T1000 (cell line): ENCODE measurements around the gene MAP2K7.
"Not testable (repeated sequence)": the region's sequence is repeated elsewhere in the genome, so short reads cannot be mapped to it uniquely, and the experiment has no call there.

Experiments
- DNase-seq: peaks from one replicate; lab custom pipeline; 2025; ENCODE audit warnings: mixed read lengths; lab: John Stamatoyannopoulos, UW

The MAP2K7 gene

DNA sequence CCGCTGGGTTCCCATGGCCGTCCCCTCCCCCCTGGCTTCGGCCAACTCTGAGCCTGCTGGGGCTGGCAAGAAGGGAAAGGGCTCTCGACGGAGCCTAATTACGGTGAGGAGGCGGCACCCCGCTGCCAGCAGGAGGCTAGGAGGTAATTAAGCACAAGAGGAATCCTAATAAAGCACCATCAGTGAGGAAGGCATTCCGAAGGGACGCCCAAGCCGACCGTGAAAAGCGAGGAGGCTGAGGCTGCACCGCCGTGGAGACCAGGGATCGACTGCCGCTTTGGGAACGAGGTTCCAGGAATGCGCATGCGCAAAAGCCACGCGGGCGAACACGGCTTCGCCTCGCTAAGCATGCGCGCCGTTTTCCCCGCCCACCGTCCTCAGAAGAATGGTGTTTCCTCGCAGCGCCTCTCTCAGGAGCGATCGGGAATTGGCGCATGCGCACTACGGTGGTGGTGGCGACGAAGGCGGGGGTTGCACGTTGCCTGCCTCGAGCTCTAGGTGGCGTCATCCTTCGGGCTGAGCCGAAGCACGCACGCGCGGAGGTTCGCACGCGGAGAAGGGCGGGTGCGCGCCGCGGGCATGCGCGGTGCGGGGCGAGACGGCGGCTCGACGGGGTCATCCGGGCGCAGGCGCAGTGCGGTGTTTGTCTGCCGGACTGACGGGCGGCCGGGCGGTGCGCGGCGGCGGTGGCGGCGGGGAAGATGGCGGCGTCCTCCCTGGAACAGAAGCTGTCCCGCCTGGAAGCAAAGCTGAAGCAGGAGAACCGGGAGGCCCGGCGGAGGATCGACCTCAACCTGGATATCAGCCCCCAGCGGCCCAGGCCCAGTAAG lies at the start of gene MAP2K7:
TSS of gene MAP2K7 (plus strand) at position 634 of the 830 bp plus-strand sequence. CDS start at position 702, 68 bp downstream.
- peak; percentile 99 for DNase-seq

DNA sequence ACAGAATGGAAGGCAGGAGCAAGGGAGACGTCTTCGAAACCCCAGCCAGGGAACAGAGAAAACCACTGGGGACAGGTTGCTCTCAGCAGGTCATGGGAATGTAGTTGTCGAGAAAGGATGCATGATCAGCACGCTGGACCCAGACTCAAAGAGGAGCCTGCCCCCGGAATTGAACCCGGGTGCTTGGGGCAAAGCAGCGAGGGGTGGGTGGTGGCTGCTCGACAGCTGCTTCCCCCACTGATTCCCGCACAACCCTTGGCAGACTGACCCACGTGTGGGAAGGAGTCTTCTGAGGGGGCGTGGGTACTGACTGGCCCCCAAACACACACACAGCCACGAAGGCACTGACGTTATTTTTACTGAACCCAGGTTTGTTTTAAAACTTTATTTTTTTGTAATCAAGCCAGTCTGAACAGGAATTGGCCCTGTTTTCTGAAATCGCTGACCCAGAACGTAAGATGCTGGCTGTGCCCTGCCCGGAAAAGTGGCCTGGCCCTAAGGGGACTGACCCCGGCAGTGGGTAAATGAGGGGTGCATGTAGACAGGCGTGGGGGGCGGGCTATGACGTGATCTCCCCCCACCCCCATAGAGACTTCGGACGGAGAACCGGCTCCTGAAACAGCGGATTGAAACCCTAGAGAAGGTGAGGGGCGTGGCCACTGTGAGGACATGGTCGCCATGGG lies 48.1 kb upstream of the MAP2K7 start:
- no peak for DNase-seq

DNA sequence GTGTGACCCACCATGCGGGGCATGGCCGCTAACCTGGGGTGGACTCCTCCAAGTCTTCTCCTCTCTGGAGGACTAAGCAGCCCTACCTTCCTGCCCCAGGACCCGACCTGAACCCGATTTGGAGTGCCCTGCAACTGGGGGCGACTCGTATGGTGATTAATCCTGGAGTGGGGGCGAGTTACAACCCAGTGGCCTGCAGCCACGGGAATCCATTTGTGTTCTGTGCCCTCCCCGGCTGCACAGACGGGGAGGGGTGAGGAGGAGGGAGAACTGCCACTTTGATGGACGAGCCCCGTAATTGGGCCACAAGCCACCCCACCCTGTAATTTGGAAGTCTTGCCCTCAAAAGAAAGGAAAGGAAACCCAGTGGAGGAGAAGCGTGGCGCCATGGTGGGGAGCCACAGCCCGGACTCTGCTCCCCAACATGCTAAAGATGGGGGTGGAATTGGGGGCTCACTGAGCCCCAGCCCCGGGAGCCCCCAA lies 47.5 kb upstream of the MAP2K7 start:
- no peak for DNase-seq

DNA sequence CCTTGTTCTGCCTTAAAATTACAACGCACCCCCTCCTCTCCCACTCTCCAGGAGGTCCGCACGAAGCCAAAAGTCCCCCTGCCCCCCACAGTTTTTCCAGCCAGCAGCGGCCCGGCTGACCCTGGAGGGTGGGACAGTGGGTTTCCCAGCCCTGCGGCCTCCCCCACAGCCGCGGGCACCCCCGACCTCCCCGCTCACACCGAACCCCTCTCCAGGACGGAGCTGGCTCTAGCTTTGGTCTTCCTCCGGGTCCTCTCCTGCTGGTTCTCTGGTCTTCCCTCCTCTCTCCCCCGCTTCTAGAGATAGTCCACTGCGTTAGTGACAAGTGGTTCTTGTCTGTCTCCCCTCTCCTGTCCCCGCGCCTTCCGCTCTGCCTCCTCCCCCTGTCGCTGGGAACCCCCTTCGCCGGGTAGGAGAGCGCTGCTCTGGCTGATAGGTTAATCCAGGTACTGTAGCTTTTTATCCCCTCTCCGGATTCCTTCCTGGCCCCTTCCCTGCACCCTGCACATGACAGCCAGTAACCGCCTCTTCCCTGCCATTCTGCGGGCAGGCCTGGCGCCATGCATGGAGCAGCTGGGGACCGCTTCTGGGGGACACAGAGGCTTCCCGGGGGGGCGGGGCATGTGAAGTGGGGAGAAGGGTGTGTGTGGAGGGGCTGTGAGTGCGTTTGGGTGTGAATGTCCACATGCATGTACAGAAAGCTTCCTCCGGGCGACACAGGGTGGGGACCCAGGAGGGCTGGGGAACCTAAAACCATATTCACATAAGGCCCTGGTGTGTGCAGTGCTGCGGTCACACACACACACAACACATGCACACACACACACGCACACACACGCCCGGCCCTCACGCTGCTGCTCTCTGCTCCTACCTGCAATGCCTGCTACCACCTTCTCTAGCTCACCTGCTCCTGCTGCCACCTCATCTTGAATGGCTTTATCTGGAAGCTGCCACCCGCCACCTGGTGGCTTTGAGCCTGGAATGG lies 46.7 kb upstream of the MAP2K7 start:
- DNase-seq = no peak

DNA sequence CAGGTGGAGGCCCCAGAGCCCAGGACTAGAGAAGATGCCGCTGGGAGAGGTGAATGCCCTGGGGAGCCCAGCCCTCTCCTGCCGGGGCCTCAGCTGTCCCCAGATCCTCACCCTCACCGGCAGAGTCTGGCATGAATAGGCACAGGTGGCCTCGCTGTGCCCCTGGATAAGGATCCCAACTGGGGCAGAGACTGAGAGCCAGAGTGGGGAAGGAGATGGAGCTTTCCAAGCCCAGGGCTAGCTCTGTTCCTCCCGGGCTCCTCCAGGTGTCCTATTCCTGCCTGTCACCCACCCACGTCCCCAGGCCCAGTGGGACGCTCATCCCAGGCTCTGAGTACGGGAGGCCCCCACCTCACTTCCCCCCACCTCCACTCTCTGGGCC lies 46.0 kb upstream of the MAP2K7 start:
- DNase-seq = no peak

DNA sequence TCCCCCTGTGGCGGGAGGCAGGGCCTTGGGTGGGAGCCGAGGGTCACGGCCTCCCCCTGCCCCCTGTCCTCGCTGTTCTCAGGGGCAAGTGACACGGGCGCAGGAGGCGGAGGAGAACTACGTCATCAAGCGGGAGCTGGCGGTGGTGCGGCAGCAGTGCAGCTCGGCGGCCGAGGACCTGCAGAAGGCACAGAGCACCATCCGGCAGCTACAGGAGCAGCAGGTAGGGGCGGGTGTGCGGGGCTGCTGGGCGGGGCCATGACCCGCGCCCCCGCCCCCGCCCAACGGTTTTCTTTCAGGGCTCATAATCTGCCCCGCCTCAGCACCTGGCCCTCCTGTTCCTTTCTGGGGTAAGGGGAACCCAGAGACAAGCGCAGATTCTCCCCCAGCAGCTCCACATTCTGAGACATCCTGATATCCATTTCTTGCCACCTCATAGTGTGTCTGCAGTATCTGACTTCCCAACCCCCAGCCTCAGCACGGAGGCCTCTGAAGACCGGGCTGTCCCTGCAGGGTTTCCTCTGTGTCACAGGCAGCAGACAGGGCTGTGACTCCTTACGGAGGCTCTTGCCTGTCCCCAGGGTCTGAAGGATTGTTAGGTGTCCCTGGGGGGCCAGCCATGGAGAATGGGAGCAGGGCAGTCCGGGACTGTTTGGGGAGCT lies 45.4 kb upstream of the MAP2K7 start:
- DNase-seq = no peak

- DNase-seq = not testable (repeated sequence)
Observed at GRCh38 chr19:7859087-7859486, 44.6 kb upstream of the MAP2K7 start.

DNA sequence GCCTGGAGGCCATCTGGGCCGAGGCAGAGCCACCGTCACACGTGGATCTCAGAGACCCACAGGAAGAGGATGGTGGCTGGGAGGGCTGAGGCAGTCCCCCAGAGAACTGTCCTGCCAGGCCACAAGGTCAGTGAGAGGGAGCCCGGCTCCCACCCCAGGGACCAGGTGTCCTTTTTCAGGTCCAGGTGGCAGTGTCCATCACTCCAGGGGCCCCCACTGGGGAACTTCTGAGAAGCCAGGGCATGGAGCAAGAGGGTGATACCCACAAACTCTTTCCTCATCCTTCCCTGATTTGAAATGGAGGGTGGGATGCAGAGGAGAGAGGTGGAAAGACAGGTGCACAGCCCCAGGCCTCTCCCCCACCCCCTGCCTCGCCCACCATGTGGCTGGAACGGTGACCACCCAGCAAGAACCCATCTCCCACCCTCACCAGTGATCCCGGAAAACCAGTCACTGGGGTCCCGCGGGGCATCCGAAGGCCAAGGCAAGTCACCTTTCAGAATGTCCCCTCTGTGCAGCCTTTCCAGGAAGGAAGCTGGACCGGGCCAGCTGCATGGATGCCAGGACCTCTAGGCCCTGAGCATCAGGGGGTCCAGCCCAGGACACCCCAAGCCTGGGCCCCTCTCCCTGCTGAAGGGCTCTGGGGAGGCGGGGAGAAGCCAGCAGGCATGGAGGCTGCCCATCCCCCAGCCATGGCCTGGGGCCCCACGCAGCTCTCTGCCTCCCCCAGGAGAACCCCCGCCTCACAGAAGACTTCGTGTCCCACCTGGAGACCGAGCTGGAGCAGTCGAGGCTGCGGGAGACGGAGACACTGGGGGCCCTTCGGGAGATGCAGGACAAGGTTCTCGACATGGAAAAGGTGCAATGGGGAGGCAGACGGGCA lies 43.6 kb upstream of the MAP2K7 start:
- no peak for DNase-seq

DNA sequence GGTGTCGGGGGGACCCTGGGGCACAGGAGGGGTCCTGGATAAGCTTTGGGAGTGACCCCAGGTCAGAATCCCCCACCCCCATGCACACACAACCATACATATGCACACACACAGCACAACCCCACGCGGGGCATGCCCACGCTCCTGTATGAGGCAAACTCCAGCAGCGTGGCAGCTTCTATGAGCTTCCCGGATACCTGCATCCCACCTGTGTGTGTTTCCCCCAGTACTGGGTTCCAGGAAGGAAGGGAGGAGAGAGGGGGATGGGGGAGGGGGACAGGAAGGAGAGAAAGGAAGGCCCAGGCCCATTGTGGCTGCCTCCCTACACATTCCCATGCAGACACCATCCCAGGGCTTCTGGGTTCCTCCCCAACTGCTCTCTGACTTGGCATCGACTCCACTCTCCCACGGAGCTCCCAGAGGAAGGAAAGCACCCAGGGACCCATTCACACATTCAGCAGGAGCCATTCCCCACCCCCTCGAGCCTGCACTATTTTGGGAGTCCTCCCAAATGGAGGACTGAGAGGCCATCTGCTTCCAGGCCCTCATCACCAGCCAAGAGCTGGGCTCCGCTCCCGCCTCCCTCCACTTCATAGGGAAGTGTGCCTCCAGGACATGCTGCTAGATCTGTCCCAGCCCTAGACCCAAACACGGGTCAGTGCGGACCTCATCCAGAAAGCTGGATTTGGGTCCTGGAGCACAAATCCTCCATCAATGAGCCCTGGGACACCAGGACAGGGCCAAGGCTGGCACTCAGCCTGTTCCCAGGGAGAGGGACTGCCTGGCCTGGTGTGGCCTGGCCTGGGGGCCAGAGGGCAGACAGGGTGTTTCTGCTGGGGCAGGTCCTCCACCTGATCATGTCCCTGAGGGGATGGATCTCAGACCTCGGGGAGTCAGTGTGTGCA lies 42.7 kb upstream of the MAP2K7 start:
- DNase-seq = no peak

DNA sequence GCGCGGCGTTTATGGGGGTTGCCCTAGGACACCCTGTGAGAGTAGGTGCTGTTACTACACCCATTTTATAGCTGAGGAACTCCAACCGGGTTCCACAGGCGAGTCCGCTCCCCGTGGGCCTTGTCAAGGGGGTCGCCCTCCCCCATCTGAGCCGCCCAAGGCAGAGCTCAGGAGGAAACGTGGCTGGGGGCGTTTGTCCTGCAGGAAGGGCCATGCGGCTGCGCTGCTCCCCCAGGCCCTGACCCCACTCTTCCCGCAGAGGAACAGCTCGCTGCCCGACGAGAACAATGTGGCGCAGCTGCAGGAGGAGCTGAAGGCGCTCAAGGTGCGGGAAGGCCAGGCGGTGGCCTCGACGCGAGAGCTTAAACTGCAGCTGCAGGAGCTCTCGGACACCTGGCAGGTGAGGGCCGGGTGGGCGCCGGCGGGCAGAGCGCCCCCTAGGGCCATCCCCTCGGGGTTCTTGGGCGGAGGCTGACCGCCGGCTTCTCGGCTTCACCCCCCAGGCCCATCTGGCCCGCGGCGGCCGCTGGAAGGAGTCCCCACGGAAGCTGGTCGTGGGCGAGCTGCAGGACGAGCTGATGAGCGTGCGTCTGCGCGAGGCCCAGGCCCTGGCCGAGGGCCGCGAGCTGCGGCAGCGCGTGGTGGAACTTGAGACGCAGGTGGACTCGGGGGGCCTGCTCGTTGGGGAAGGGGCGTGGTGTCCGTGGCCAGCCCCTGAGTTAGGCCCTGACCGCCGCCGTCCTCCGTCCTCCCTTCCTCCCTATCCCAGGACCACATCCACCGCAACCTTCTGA lies 41.9 kb upstream of the MAP2K7 start:
- no peak for DNase-seq

DNA sequence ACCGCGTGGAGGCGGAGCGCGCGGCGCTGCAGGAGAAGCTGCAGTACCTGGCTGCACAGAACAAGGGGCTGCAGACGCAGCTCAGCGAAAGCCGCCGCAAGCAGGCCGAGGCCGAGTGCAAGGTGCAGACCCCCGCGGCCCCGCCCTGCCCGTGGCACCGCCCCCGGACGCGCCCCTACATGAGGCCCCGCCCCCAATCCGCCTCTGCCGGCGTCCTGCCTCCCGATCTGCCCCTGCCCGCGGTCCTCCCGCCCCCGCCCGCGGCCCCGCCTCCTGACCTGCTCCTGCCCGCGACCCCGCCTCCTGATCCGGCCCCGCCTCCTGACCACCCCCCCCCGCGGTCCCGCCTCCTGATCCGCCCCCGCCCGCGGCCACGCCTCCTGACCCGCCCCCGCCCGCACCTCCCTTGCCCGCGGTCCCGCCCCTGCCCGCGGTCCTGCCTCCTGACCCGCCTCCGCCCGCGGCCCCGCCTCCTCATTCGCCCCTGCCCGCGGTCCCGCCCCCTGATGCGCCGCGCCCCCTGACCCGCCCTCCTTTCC lies 41.2 kb upstream of the MAP2K7 start:
- no peak for DNase-seq

- no peak for DNase-seq
Observed at GRCh38 chr19:7863157-7863970, 40.3 kb upstream of the MAP2K7 start.

- DNase-seq = no peak
Observed at GRCh38 chr19:7863971-7864689, 39.5 kb upstream of the MAP2K7 start.

DNA sequence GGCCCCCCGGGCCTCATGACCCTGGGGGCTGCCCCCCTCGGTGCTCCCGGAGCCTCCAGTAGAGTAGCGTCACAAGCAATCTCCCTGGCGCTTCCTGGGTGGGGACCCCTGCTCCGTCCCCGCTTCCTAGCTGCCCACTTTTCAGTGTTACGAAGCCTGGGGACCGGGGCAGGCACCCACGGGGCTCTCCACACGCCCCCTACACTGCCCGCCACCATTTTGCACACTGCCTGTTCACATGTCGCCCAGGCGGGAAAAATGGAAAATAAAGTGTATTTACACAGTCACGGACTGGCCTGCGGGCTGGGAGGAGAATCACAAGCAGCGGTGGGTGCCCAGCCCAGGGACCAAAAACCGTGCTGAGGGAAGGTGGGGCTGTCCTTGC lies 39.0 kb upstream of the MAP2K7 start:
- DNase-seq = no peak

GRCh38 chr19:7865262-7865911 lies 38.3 kb upstream of the MAP2K7 start:
- DNase-seq = no peak

GRCh38 chr19:7866399-7867091 lies 37.1 kb upstream of the MAP2K7 start:
- no peak for DNase-seq
